ENCODE data around the gene FAN1.

DNA sequence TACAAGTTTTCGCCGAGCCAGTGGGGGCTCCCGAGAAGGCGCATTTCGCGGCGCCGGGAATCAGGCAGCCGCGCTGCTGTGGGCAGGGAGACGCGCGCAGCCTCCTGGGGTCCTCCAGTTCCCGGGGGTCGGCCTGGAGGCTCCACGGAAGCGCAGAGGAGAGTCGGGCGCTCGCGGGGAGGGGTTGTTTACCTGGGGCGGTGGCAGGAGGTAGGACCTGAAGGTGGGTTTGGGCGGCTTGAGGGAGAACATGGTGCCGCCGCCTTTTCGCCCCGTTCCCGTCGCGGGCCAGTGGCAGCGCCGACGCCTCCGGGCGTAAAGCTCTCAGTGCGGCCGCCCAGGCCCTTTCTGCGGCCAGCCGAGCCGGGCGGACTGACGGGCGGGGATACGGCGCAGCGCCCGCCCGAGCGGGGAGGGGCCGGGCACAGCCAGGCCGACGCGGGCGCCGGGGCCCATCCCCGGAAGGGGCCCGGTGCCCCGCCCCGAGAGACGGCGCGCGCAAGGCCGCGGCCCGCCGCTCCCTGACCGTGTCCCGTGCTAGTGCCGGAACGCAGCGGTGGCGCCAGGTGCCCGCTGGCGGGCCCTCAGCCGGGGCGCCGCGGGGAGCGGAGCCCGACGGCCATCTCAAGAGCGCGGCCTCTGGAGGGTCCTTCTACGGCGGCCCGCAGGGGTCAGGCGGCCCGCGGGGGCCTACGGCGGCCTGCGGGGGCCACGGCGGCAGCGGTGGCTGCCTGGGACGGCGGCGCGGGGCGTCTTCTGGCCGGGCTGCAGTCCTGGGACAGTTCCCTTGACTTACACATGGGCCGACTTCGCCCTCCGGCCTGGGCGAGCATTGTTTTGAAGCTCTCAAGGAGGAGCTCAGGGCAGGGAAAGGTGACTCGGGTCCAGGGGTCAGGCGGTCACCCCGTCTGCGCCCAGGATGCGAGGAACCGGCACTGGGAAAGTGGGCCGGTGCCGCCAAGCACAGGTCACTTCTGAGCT is 87.8 kb downstream of the FAN1 start, which contains the start of gene MTMR10:
- TF ChIP-seq, protein P1, sequence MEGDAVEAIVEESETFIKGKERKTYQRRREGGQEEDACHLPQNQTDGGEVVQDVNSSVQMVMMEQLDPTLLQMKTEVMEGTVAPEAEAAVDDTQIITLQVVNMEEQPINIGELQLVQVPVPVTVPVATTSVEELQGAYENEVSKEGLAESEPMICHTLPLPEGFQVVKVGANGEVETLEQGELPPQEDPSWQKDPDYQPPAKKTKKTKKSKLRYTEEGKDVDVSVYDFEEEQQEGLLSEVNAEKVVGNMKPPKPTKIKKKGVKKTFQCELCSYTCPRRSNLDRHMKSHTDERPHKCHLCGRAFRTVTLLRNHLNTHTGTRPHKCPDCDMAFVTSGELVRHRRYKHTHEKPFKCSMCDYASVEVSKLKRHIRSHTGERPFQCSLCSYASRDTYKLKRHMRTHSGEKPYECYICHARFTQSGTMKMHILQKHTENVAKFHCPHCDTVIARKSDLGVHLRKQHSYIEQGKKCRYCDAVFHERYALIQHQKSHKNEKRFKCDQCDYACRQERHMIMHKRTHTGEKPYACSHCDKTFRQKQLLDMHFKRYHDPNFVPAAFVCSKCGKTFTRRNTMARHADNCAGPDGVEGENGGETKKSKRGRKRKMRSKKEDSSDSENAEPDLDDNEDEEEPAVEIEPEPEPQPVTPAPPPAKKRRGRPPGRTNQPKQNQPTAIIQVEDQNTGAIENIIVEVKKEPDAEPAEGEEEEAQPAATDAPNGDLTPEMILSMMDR (IDR thresholded peaks at IDR 0.05): peak in 4 of 6 experiments; percentile 6 to 17 (median 12)
- peak in 3 of 4 donors; percentile 68 to 93 (median 91) for TF ChIP-seq POLR2A (IDR thresholded peaks at IDR 0.05)
